HepG2 (cell line): ENCODE data around the gene TBCEL. TPM values are rescaled to one million over a fixed set of nuclear protein-coding genes. Genes with fewer than 3 reads are reported as not detected.

Source experiments
- ATAC-seq: fragments of 200-7000 bp; cut with Tn5 transposase; 3 replicates; pipeline ENCODE4 v1.9.1; 2020; ENCODE audit warnings: mild to moderate bottlenecking, moderate library complexity
- BruUV-seq: library from RNA; stranded (reverse); fragments of 400-500 nt; replicated peaks from 2 replicates; lab custom pipeline; 2021; lab: Mats Ljungman, UMichigan
- CTCF ChIA-PET: fragments of 300-600 bp; formaldehyde crosslinking; extraction: SDS; loops from one replicate; lab custom pipeline; 2021; ENCODE audit warnings: low total read pairs, inconsistent platforms, low intra/inter-chr PET ratio; lab: Yijun Ruan, JAX
- POLR2A ChIA-PET: fragments of 350-600 bp; sonication (Branson Sonifier 250); formaldehyde crosslinking; loops from one replicate; lab custom pipeline; 2020; ENCODE audit warnings: antibody characterized with exemption, inconsistent platforms; lab: Yijun Ruan, JAX
- DNase-seq: peaks from one replicate; pipeline ENCODE4 v3.0.0-alpha.2; 2015; ENCODE audit warnings: low spot score
- FAIRE-seq: peaks from 3 replicates; lab custom pipeline; 2011; peaks lifted over from hg19 to GRCh38; lab: Jason Lieb, UNC
- H2AFZ ChIP-seq: one replicate; pipeline ENCODE4 v1.6.1; 2011; ENCODE audit warnings: low read length, inconsistent platforms
- H3K27ac ChIP-seq: fragments of 300-600 bp; 3 replicates; pipeline ENCODE4 v1.8.0; 2011; ENCODE audit warnings: mixed run types, mild to moderate bottlenecking, mixed read lengths, low read length, inconsistent platforms; ENCODE audit not compliant: insufficient read depth; ENCODE audit errors: extremely low read length
- H3K27me3 ChIP-seq, 2 experiments: fragments of 200-600 bp in 1 of 2; 2 replicates in 1 of 2; 3 replicates in 1 of 2; pipeline versions ENCODE4 v1.6.0 to v1.8.0; 2011; ENCODE audit warnings: low read length in 2 of 2, mild to moderate bottlenecking in 2 of 2, moderate library complexity in 2 of 2, inconsistent platforms in 1 of 2; ENCODE audit not compliant: insufficient read depth in 2 of 2, control insufficient read depth in 1 of 2
- H3K36me3 ChIP-seq, 2 experiments: fragments of 200-600 bp in 1 of 2; replicated peaks in 1 of 2; 2 replicates in 1 of 2; 3 replicates in 1 of 2; pipeline versions ENCODE4 v1.5.1 to v1.8.0; 2011; ENCODE audit warnings: low read length in 2 of 2, inconsistent platforms in 1 of 2; ENCODE audit not compliant: insufficient read depth in 2 of 2, control insufficient read depth in 1 of 2
- H3K4me1 ChIP-seq: 2 replicates; pipeline ENCODE4 v1.5.1; 2012; ENCODE audit warnings: low read length, inconsistent platforms; ENCODE audit not compliant: insufficient read depth
- H3K4me2 ChIP-seq: 2 replicates; pipeline ENCODE4 v1.6.0; 2011; ENCODE audit warnings: low read depth, low read length, inconsistent platforms
- H3K4me3 ChIP-seq, 3 experiments: fragments of 200-600 bp in 1 of 3; sonication (generic), shearing (Covaris generic) in 1 of 3; replicated peaks in 1 of 3; 2 replicates each; pipeline ENCODE4 v1.5.1; 2011 to 2016; ENCODE audit warnings: low read length in 3 of 3, inconsistent platforms in 2 of 3, low read depth in 2 of 3, mild to moderate bottlenecking in 2 of 3, control low read depth in 1 of 3, mixed read lengths in 1 of 3; ENCODE audit not compliant: insufficient read depth in 1 of 3
- H3K79me2 ChIP-seq: one replicate; pipeline ENCODE4 v1.6.1; 2011; ENCODE audit warnings: low read length, inconsistent platforms; ENCODE audit not compliant: insufficient read depth
- H3K9ac ChIP-seq: 2 replicates; pipeline ENCODE4 v1.6.0; 2011; ENCODE audit warnings: mild to moderate bottlenecking, low read depth, low read length, inconsistent platforms; ENCODE audit not compliant: insufficient read depth
- H3K9me3 ChIP-seq: 2 replicates; pipeline ENCODE4 v1.5.1; 2012; ENCODE audit warnings: mild to moderate bottlenecking, low read length
- H4K20me1 ChIP-seq: 2 replicates; pipeline ENCODE4 v1.6.0; 2011; ENCODE audit warnings: inconsistent platforms, mild to moderate bottlenecking, low read length, moderate library complexity; ENCODE audit not compliant: insufficient read depth
- EP300 ChIP-seq, 3 experiments: sonication (generic) in 1 of 3; formaldehyde crosslinking in 1 of 3; IDR thresholded peaks; 2 replicates each; pipeline versions ENCODE4 v1.5.1 to v1.6.1; 2011 to 2020; ENCODE audit warnings: low read depth in 2 of 3, low read length in 2 of 3, borderline replicate concordance in 1 of 3, improper control_type of control experiment in 1 of 3, mild to moderate bottlenecking in 1 of 3, missing genetic modification reagents in 1 of 3, moderate library complexity in 1 of 3
- GTF3A ChIP-seq: sonication (generic); formaldehyde crosslinking; conservative IDR thresholded peaks from 2 replicates; pipeline ENCODE4 v1.4.0; 2020; ENCODE audit warnings: mild to moderate bottlenecking, missing genetic modification reagents
- RXRB ChIP-seq: IDR thresholded peaks from 2 replicates; pipeline ENCODE4 v1.6.1; 2016; ENCODE audit warnings: borderline replicate concordance, missing genetic modification reagents, missing compliant biosample characterization
- SAFB2 ChIP-seq: sonication (generic); formaldehyde crosslinking; IDR thresholded peaks from 2 replicates; pipeline ENCODE4 v1.5.1; 2020; ENCODE audit warnings: missing genetic modification reagents, low read depth, mild to moderate bottlenecking, borderline replicate concordance
- TGIF2 ChIP-seq: IDR thresholded peaks from 2 replicates; pipeline ENCODE4 v1.6.1; 2016; ENCODE audit warnings: control low read depth, missing compliant biosample characterization
- THAP8 ChIP-seq: sonication (generic); formaldehyde crosslinking; IDR thresholded peaks from 2 replicates; pipeline ENCODE4 v1.5.1; 2020; ENCODE audit warnings: missing genetic modification reagents, mild to moderate bottlenecking, borderline replicate concordance
- ZBTB34 ChIP-seq: sonication (generic); formaldehyde crosslinking; IDR thresholded peaks from 2 replicates; pipeline ENCODE4 v1.8.0; 2022; ENCODE audit warnings: mild to moderate bottlenecking, missing genetic modification reagents
- ZNF230 ChIP-seq: sonication (generic); formaldehyde crosslinking; IDR thresholded peaks from 2 replicates; pipeline ENCODE4 v1.4.0; 2020; ENCODE audit warnings: mild to moderate bottlenecking, missing genetic modification reagents
- ZNF232 ChIP-seq: sonication (generic); formaldehyde crosslinking; IDR thresholded peaks from 2 replicates; pipeline ENCODE4 v1.4.0; 2020; ENCODE audit warnings: missing genetic modification reagents, borderline replicate concordance
- ZNF430 ChIP-seq: sonication (generic); formaldehyde crosslinking; IDR thresholded peaks from 2 replicates; pipeline ENCODE4 v1.9.0; 2021; ENCODE audit warnings: mild to moderate bottlenecking, missing genetic modification reagents
- ZNF512 ChIP-seq: sonication (generic); formaldehyde crosslinking; IDR thresholded peaks from 2 replicates; pipeline ENCODE4 v1.4.0; 2020; ENCODE audit warnings: mild to moderate bottlenecking, missing genetic modification reagents
- WGBS: methylation state at CpG from one replicate; pipeline ENCODE4 v1.1.6; 2017; ENCODE audit warnings: low lambda C conversion rate; 5-methylcytosine and 5-hydroxymethylcytosine counted together
- in situ Hi-C: cut with HindIII; loops from 2 replicates; pipeline ENCODE4 v1.10.0; 2017; ENCODE audit warnings: low pct_unique_long_range_greater_than_20kb; ENCODE audit not compliant: extremely low pct_ligation_motif_present
- intact Hi-C: fragments of 100-400 bp; cut with micrococcal nuclease; formaldehyde crosslinking; loops from one replicate; pipeline ENCODE4 v1.10.0; 2022; ENCODE audit not compliant: unreplicated experiment
- polyA plus RNA-seq, 8 experiments: library from polyadenylated mRNA; depleted of rRNA in 3 of 8; stranded (reverse) in 7 of 8; unstranded in 1 of 8; fragments of >200 nt; fragmentation: Illumina TruSeq in 4 of 8; extraction: Trizol in 4 of 8; gene quantifications; 2 replicates each; pipeline versions ENCODE4 v1.2.1 to v1.2.3, GENCODE V29; 2011 to 2016; ENCODE audit warnings: low read depth in 4 of 8, missing spikeins in 1 of 8, mixed read lengths in 1 of 8; ENCODE audit not compliant: insufficient read depth in 1 of 8
- total RNA-seq, 5 experiments: library from RNA; depleted of rRNA; stranded (reverse); fragments of >200 nt; fragmentation: Illumina TruSeq; extraction: Trizol; gene quantifications; 2 replicates each; pipeline ENCODE4 v1.2.3, GENCODE V29; 2016; ENCODE audit warnings: low read depth in 1 of 5

Gene TBCEL
- total and polyA plus RNA-seq, 2 of the 13 experiments (the other 11 are each of a cell fraction or from before 2014, with no cell fraction given): 6.1 to 12.5 TPM

GRCh38 chr11:121029813-121030445 lies 6.0 kb downstream of the TBCEL start:
- Histone ChIP-seq H3K9ac (no peak overlapping the region), H3K79me2 (peaks cover 18% of the 10 kb centered on the region), H3K27ac (no peak overlapping the region), H3K27me3 (no peaks in the 10 kb centered on the region), H3K36me3 (no peaks in the 10 kb centered on the region), H4K20me1 (no peaks in the 10 kb centered on the region; the same call in 1 of the 2 replicates), H3K4me1 (peaks cover 16% of the 10 kb centered on the region), H3K9me3 (no peaks in the 10 kb centered on the region), H3K4me3 (no peak overlapping the region), H3K4me2 (no peak overlapping the region), H2AFZ (no peak overlapping the region)
- CTCF ChIA-PET: no interaction called here
- TF ChIP-seq ZNF232 (CRISPR knock-in tag): no peak
- TF ChIP-seq TGIF2 (CRISPR knock-in tag): no peak
- no peak for TF ChIP-seq ZBTB34 (CRISPR knock-in tag)
- no peak for TF ChIP-seq ZNF430 (CRISPR knock-in tag)
- TF ChIP-seq GTF3A: no peak
- TF ChIP-seq ZNF230 (CRISPR knock-in tag): no peak
- TF ChIP-seq SAFB2 (CRISPR knock-in tag): no peak
- no peak for TF ChIP-seq RXRB (CRISPR knock-in tag)
- TF ChIP-seq EP300 (IDR thresholded peaks at IDR 0.05; ENCODE audit: low read depth in 2 of 2, low read length in 2 of 2): no peak
- no peak for TF ChIP-seq EP300 (CRISPR knock-in tag; IDR thresholded peaks at IDR 0.05; ENCODE audit: borderline replicate concordance)
- TF ChIP-seq ZNF512 (CRISPR knock-in tag): no peak
- no peak for TF ChIP-seq THAP8 (CRISPR knock-in tag)
- no peak for FAIRE-seq
- BruUV-seq: no TSS peak
- ATAC-seq: no peak
- POLR2A ChIA-PET: no interaction called here
- in situ Hi-C loops: no loop called here
- 94% methylated on average over 3 of the region's 3 CpGs for WGBS
- DNase-seq: no peak
- intact Hi-C loops: no loop called here
